MG63 (cell line): ENCODE results near the gene OR2M4. TPM values are rescaled to one million over a fixed set of nuclear protein-coding genes. Genes with fewer than 3 reads are reported as not detected.

Experiments used
- total RNA-seq: library from RNA; depleted of rRNA; stranded (reverse); fragments of >200 nt; shearing (Covaris generic); gene quantifications from 2 replicates; pipeline ENCODE4 v1.2.3, GENCODE V29; 2014; ENCODE audit warnings: low replicate concordance; rRNA removed

The OR2M4 gene
- total RNA-seq, 1 experiment from 2014 or later: not detected

Other genes starting within 250 kb of the OR2M4 start
- gene OR2L5, start 217.8 kb upstream of the OR2M4 start, total RNA-seq: not detected in 2 replicates
- 0.16 TPM in 1 of 2 replicates, not detected in the other for gene OR2L2, start 201.3 kb upstream of the OR2M4 start, total RNA-seq
- gene OR2L3, start 184.6 kb upstream of the OR2M4 start, total RNA-seq: not detected in 2 replicates
- not detected in 2 replicates for gene OR2L13, start 136.2 kb upstream of the OR2M4 start, total RNA-seq
- not detected in 2 replicates for gene OR2M5, start 86.3 kb upstream of the OR2M4 start, total RNA-seq
- gene OR2M2, start 56.6 kb upstream of the OR2M4 start, total RNA-seq: not detected in 2 replicates
- gene OR2M3, start 34.2 kb upstream of the OR2M4 start, total RNA-seq: not detected in 2 replicates
- not detected in 2 replicates for gene OR2T33, start 46.6 kb downstream of the OR2M4 start, total RNA-seq
- not detected in 2 replicates for gene OR2T12, start 72.0 kb downstream of the OR2M4 start, total RNA-seq
- not detected in 2 replicates for gene OR2M7, start 93.2 kb downstream of the OR2M4 start, total RNA-seq
- not detected in 2 replicates for gene OR14C36, start 117.4 kb downstream of the OR2M4 start, total RNA-seq
- not detected in 2 replicates for gene OR2T4, start 130.2 kb downstream of the OR2M4 start, total RNA-seq
- not detected in 2 replicates for gene OR2T6, start 144.3 kb downstream of the OR2M4 start, total RNA-seq
- gene OR2T1, start 171.6 kb downstream of the OR2M4 start, total RNA-seq: not detected in 2 replicates
- gene OR2T2, start 214.2 kb downstream of the OR2M4 start, total RNA-seq: not detected in 2 replicates
- gene OR2T3, start 241.9 kb downstream of the OR2M4 start, total RNA-seq: not detected in 2 replicates